Measurements from ENCODE around the gene SNX21. TPM values are rescaled to one million over a fixed set of nuclear protein-coding genes. Genes with fewer than 3 reads are reported as not detected.

Gene SNX21
- polyA plus RNA-seq, 2 of the 4 experiments (the other 2 are of a cell fraction) = 4.0 to 7.0 TPM

DNA sequence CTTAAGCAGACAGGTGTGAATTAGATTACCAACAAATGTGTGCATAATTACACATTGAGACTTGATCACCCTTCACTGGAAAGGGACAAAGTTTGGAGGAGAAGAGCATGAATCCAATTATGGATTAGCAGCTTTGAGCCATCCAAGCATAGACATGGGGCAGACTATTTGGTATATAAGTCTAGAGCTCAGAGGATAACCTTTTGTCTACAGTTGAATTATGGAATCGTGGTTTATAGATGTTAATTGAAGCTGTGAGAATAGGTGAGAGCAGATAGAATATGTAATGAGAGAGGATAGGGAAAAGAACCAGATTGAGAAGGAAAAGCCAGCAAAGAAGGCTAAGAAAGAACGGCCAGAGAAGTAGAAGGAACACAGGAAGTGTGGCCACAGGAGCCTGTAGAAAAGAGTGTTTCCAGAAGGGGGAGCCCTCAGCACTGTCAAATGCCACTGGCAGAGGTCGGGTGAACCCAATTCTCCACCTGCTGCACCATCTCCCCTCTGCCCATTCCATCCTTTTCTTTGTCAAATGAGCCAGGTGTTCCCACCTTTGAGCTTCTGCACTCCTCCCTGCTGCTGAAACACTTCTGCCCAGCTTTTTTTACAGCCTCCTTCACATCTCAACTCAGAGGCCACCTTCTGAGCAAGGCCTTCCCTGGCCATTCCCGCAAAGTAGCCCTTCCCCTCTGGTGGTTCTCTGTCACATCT, 34.5 kb upstream of the SNX21 start:
- H3K27ac ChIP-seq = no peak overlapping the region
- peak; percentile 57 to 66 for DNase-seq (ENCODE audit: low read depth in 1 of 2, low spot score in 1 of 2)
- WGBS (ENCODE audit: missing lambda C conversion rate) = 26% methylated on average over 4 of the region's 4 CpGs
- CTCF ChIA-PET = interaction anchor here (0.7 to 4.2 kb wide), 46 partner anchors 9 to 527 kb away, joined by 3 to 48 read pairs (median 4); partner anchors contain the start of genes ACOT8, SNX21, SPATA25 and UBE2C
- H3K9me3 ChIP-seq = no peaks in the 10 kb centered on the region
- no peak overlapping the region for H3K4me3 ChIP-seq
- ATAC-seq = peak; percentile 98
- no peak overlapping the region for H3K4me2 ChIP-seq
- no peak for FAIRE-seq
- TF ChIP-seq SMC3 (IDR thresholded peaks at IDR 0.05) (peak; percentile 57), TFCP2L1 (CRISPR knock-in tag; IDR thresholded peaks at IDR 0.05) (no peak), CBX2 (IDR thresholded peaks at IDR 0.05; ENCODE audit: borderline replicate concordance, low read depth) (no peak), RAD21 (conservative IDR thresholded peaks at IDR 0.05 in 1 of 2, IDR thresholded peaks at IDR 0.05 in 1 of 2) (peak; percentile 66 to 67), NR3C1 (IDR thresholded peaks at IDR 0.05) (no peak), RFX5 (IDR thresholded peaks at IDR 0.05) (no peak)
- TF ChIP-seq, protein P1, sequence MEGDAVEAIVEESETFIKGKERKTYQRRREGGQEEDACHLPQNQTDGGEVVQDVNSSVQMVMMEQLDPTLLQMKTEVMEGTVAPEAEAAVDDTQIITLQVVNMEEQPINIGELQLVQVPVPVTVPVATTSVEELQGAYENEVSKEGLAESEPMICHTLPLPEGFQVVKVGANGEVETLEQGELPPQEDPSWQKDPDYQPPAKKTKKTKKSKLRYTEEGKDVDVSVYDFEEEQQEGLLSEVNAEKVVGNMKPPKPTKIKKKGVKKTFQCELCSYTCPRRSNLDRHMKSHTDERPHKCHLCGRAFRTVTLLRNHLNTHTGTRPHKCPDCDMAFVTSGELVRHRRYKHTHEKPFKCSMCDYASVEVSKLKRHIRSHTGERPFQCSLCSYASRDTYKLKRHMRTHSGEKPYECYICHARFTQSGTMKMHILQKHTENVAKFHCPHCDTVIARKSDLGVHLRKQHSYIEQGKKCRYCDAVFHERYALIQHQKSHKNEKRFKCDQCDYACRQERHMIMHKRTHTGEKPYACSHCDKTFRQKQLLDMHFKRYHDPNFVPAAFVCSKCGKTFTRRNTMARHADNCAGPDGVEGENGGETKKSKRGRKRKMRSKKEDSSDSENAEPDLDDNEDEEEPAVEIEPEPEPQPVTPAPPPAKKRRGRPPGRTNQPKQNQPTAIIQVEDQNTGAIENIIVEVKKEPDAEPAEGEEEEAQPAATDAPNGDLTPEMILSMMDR (IDR thresholded peaks at IDR 0.05) = peak; percentile 73
- H3K4me1 ChIP-seq = no peaks in the 10 kb centered on the region
- POLR2A ChIA-PET = interaction anchor here (0.6 to 1.0 kb wide), 2 partner anchors 15 to 20 kb away, joined by 3 read pairs; no protein-coding TSS in a partner anchor

DNA sequence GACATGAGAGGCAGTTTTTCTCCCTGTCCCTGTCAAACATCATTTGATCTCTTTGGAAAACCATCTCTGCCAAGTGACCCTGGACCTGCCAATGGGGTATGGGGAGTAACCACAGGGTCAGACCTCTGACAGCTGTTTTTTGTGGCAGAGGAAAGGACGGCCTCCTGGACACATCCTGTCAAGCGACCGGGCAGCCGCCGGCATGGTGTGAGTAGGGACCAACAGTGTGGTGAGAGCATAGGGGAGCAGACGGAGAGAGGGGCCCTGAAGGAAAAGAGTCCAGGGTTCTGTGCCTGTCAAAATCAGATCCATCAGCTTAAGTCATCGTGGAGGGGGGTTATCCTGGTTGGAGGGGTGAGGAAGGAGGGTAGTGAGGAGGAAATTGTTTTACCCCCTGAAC, 31.7 kb upstream of the SNX21 start:
- ChIA-PET POLR2A (no interaction called here), CTCF (interaction anchor here (1.0 to 4.2 kb wide), 6 partner anchors 13 to 160 kb away, joined by 3 to 48 read pairs (median 3); no protein-coding TSS in a partner anchor)
- no peak overlapping the region for H3K27ac ChIP-seq
- TF ChIP-seq, protein P2, sequence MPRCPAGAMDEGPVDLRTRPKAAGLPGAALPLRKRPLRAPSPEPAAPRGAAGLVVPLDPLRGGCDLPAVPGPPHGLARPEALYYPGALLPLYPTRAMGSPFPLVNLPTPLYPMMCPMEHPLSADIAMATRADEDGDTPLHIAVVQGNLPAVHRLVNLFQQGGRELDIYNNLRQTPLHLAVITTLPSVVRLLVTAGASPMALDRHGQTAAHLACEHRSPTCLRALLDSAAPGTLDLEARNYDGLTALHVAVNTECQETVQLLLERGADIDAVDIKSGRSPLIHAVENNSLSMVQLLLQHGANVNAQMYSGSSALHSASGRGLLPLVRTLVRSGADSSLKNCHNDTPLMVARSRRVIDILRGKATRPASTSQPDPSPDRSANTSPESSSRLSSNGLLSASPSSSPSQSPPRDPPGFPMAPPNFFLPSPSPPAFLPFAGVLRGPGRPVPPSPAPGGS (IDR thresholded peaks at IDR 0.05) = no peak
- TF ChIP-seq CEBPB (IDR thresholded peaks at IDR 0.05) (no peak), HEYL (CRISPR knock-in tag; IDR thresholded peaks at IDR 0.05) (no peak), SMC3 (IDR thresholded peaks at IDR 0.05) (no peak), NFE2L2 (conservative IDR thresholded peaks at IDR 0.05; ENCODE audit: low read length) (no peak), MAZ (IDR thresholded peaks at IDR 0.05; ENCODE audit: borderline replicate concordance, low read depth, low read length) (no peak), TP53 (CRISPR knock-in tag; IDR thresholded peaks at IDR 0.05) (no peak), CBX2 (IDR thresholded peaks at IDR 0.05; ENCODE audit: borderline replicate concordance, low read depth) (no peak), ZNF302 (CRISPR knock-in tag; IDR thresholded peaks at IDR 0.05) (no peak), JUN (IDR thresholded peaks at IDR 0.05) (no peak), ZSCAN20 (CRISPR knock-in tag; IDR thresholded peaks at IDR 0.05) (no peak), PHF8 (IDR thresholded peaks at IDR 0.05; ENCODE audit: borderline replicate concordance, low read depth) (no peak), POLR2A (IDR thresholded peaks at IDR 0.05; ENCODE audit: low read length) (no peak), POLR2AphosphoS2 (conservative IDR thresholded peaks at IDR 0.05; ENCODE audit: low read length) (no peak), JUNB (IDR thresholded peaks at IDR 0.05) (no peak), NPAS2 (CRISPR knock-in tag; IDR thresholded peaks at IDR 0.05; ENCODE audit: borderline replicate concordance) (no peak), FOXS1 (CRISPR knock-in tag; IDR thresholded peaks at IDR 0.05) (no peak)
- TF ChIP-seq, protein P1 (IDR thresholded peaks at IDR 0.05) = no peak
- H3K4me2 ChIP-seq = no peak overlapping the region
- WGBS (ENCODE audit: missing lambda C conversion rate) = 94% methylated on average over 7 of the region's 7 CpGs
- FAIRE-seq (no peak), DNase-seq (ENCODE audit: low read depth in 1 of 2, low spot score in 1 of 2) (no peak), ATAC-seq (no peak)
- no peak overlapping the region for H3K4me3 ChIP-seq
- no peaks in the 10 kb centered on the region for H3K9me3 ChIP-seq
- no peaks in the 10 kb centered on the region for H3K4me1 ChIP-seq

All from A549 (cell line).